Neural cell (in vitro differentiated cells): ENCODE data around the gene GADD45A.

Experiments used
- CTCF ChIP-seq: fragments of 450-650 bp; IDR thresholded peaks from 2 replicates; pipeline ENCODE4 v1.5.1; 2014; ENCODE audit warnings: antibody characterized with exemption, mild to moderate bottlenecking, moderate library complexity; ENCODE audit not compliant: poor library complexity, severe bottlenecking
- EP300 ChIP-seq: fragments of 450-650 bp; conservative IDR thresholded peaks from 2 replicates; pipeline ENCODE4 v1.6.1; 2014; ENCODE audit warnings: antibody characterized with exemption, mild to moderate bottlenecking, moderate library complexity; ENCODE audit not compliant: poor library complexity, severe bottlenecking
- EZH2 ChIP-seq: fragments of 200-600, 300-800 bp; shearing (Covaris generic), sonication (generic); IDR thresholded peaks from 2 replicates; pipeline ENCODE4 v1.6.1; 2014; ENCODE audit warnings: antibody characterized with exemption, low read length, borderline replicate concordance, mild to moderate bottlenecking; ENCODE audit not compliant: insufficient read depth, poor library complexity, severe bottlenecking
- POLR2AphosphoS5 ChIP-seq: IDR thresholded peaks from 2 replicates; pipeline ENCODE4 v1.6.1; 2012

- no peak for TF ChIP-seq CTCF
- TF ChIP-seq EZH2: no peak
- no peak for TF ChIP-seq EP300
- TF ChIP-seq POLR2AphosphoS5: no peak
Measured at GRCh38 chr1:67655581-67655980, 29.4 kb upstream of the GADD45A start.
